Thymus (tissue), 11 donors: ENCODE data around the gene TRIM17. TPM values are rescaled to one million over a fixed set of nuclear protein-coding genes. Genes with fewer than 3 reads are reported as not detected.

ENCODE experiments used
- DNase-seq, 9 donors: peaks; one replicate each; pipeline ENCODE4 v3.0.0-alpha.2; 2013; ENCODE audit warnings: low spot score in 9 of 9, low read depth in 6 of 9, missing footprints in 1 of 9
- H3K27ac ChIP-seq, 2 donors: one replicate each; pipeline ENCODE4 v1.5.1; 2013; ENCODE audit warnings: control low read depth in 1 of 2, low read depth in 1 of 2, low read length in 1 of 2, mild to moderate bottlenecking in 1 of 2, moderate library complexity in 1 of 2
- H3K27me3 ChIP-seq, 2 donors: one replicate each; pipeline ENCODE4 v1.5.1; 2013; ENCODE audit warnings: low read length in 1 of 2; ENCODE audit not compliant: control insufficient read depth in 2 of 2, insufficient read depth in 1 of 2
- H3K36me3 ChIP-seq, 2 donors: one replicate each; pipeline ENCODE4 v1.5.1; 2013; ENCODE audit warnings: low read length in 1 of 2, mild to moderate bottlenecking in 1 of 2, moderate library complexity in 1 of 2; ENCODE audit not compliant: control insufficient read depth in 2 of 2, insufficient read depth in 2 of 2
- H3K4me1 ChIP-seq, 2 donors: one replicate each; pipeline ENCODE4 v1.5.1; 2013; ENCODE audit warnings: low read length in 2 of 2; ENCODE audit not compliant: control insufficient read depth in 2 of 2, insufficient read depth in 2 of 2
- H3K4me3 ChIP-seq, 2 donors: one replicate each; pipeline ENCODE4 v1.5.1; 2013; ENCODE audit warnings: low read length in 2 of 2, control low read depth in 1 of 2, mild to moderate bottlenecking in 1 of 2
- H3K9me3 ChIP-seq, 2 donors: one replicate each; pipeline ENCODE4 v1.5.1; 2013; ENCODE audit warnings: low read length in 1 of 2, mild to moderate bottlenecking in 1 of 2; ENCODE audit not compliant: control insufficient read depth in 2 of 2, insufficient read depth in 1 of 2
- WGBS: extraction: QIAGEN DNeasy Blood & Tissue Kit; methylation state at CpG from one replicate; pipeline ENCODE4 v1.1.7; 2013; 5-methylcytosine and 5-hydroxymethylcytosine counted together
- polyA plus RNA-seq: library from polyadenylated mRNA; stranded (reverse); fragments of 200-250 nt; gene quantifications from one replicate; pipeline ENCODE4 v1.2.3, GENCODE V29; 2013
- total RNA-seq: library from RNA; stranded (reverse); fragments of 120-200 nt; gene quantifications from one replicate; pipeline ENCODE4 v1.2.4, GENCODE V29; 2013
- donor health status: healthy.

TRIM17 gene
- total and polyA plus RNA-seq, 2 donors: 0.09 to 0.50 TPM

GRCh38 chr1:228414511-228415211, 2.0 kb downstream of the TRIM17 start:
- Histone ChIP-seq H3K4me1 (peaks cover 0 to 5% of the 10 kb centered on the region in 2 donors), H3K27me3 (peaks cover 23 to 59% of the 10 kb centered on the region in 2 donors), H3K9me3 (peaks cover 0 to 3% of the 10 kb centered on the region in 2 donors), H3K27ac (no peak overlapping the region), H3K36me3 (peaks cover 0 to 13% of the 10 kb centered on the region in 2 donors), H3K4me3 (no peak overlapping the region)
- WGBS: 91% methylated on average over 25 of the region's 25 CpGs
- no peak for DNase-seq

- DNase-seq: no peak
- peaks cover 21 to 50% of the 10 kb centered on the region in 2 donors for H3K27me3 ChIP-seq
- H3K27ac ChIP-seq: no peak overlapping the region
- H3K4me3 ChIP-seq: no peak overlapping the region
- peaks cover 0 to 3% of the 10 kb centered on the region in 2 donors for H3K9me3 ChIP-seq
- 94% methylated on average over 10 of the region's 10 CpGs for WGBS
- peaks cover 0 to 5% of the 10 kb centered on the region in 2 donors for H3K4me1 ChIP-seq
- H3K36me3 ChIP-seq: peaks cover 0 to 13% of the 10 kb centered on the region in 2 donors
Observed at GRCh38 chr1:228413241-228414010, 3.2 kb downstream of the TRIM17 start.

GRCh38 chr1:228411548-228412430, 4.9 kb downstream of the TRIM17 start:
- peaks cover 0 to 13% of the 10 kb centered on the region in 2 donors for H3K36me3 ChIP-seq
- peaks cover 0 to 3% of the 10 kb centered on the region in 2 donors for H3K9me3 ChIP-seq
- H3K27me3 ChIP-seq: peaks cover 8 to 34% of the 10 kb centered on the region in 2 donors
- DNase-seq: no peak
- H3K27ac ChIP-seq: no peak overlapping the region
- no peak overlapping the region for H3K4me3 ChIP-seq
- WGBS: 95% methylated on average over 9 of the region's 9 CpGs
- peaks cover 9 to 15% of the 10 kb centered on the region in 2 donors for H3K4me1 ChIP-seq

- 98% methylated on average over 5 of the region's 5 CpGs for WGBS
- Histone ChIP-seq H3K4me3 (no peak overlapping the region), H3K27ac (no peak overlapping the region), H3K36me3 (peaks cover 0 to 13% of the 10 kb centered on the region in 2 donors), H3K9me3 (peaks cover 0 to 2% of the 10 kb centered on the region in 2 donors), H3K4me1 (peaks cover 9 to 12% of the 10 kb centered on the region in 2 donors), H3K27me3 (peaks cover 4 to 27% of the 10 kb centered on the region in 2 donors)
- no peak for DNase-seq
Observed at GRCh38 chr1:228411121-228411520, 5.5 kb downstream of the TRIM17 start.

GRCh38 chr1:228410671-228411070, 6.0 kb downstream of the TRIM17 start:
- Histone ChIP-seq H3K9me3 (no peaks in the 10 kb centered on the region), H3K27me3 (peaks cover 3 to 23% of the 10 kb centered on the region in 2 donors), H3K36me3 (peaks cover 0 to 13% of the 10 kb centered on the region in 2 donors), H3K27ac (no peak overlapping the region), H3K4me1 (peaks cover 9 to 11% of the 10 kb centered on the region in 2 donors), H3K4me3 (no peak overlapping the region)
- no peak for DNase-seq
- WGBS: 96% methylated on average over 11 of the region's 11 CpGs

GRCh38 chr1:228410015-228410414, 6.6 kb downstream of the TRIM17 start:
- Histone ChIP-seq H3K4me3 (no peak overlapping the region), H3K36me3 (peaks cover 0 to 13% of the 10 kb centered on the region in 2 donors), H3K27me3 (peaks cover 2 to 16% of the 10 kb centered on the region in 2 donors), H3K4me1 (peaks cover 16 to 18% of the 10 kb centered on the region in 2 donors), H3K27ac (no peak overlapping the region), H3K9me3 (no peaks in the 10 kb centered on the region)
- 98% methylated on average over 8 of the region's 8 CpGs for WGBS
- DNase-seq: no peak

GRCh38 chr1:228408869-228409805, 7.5 kb downstream of the TRIM17 start:
- H3K27ac ChIP-seq: no peak overlapping the region
- peaks cover 0 to 7% of the 10 kb centered on the region in 2 donors for H3K27me3 ChIP-seq
- peaks cover 23 to 26% of the 10 kb centered on the region in 2 donors for H3K4me1 ChIP-seq
- no peaks in the 10 kb centered on the region for H3K9me3 ChIP-seq
- H3K36me3 ChIP-seq: peaks cover 1 to 16% of the 10 kb centered on the region in 2 donors
- no peak overlapping the region for H3K4me3 ChIP-seq
- WGBS: 98% methylated on average over 19 of the region's 19 CpGs
- no peak for DNase-seq
